Fibroblast of lung (primary cell): ENCODE measurements around the gene SEC14L2.

ENCODE experiments used
- CTCF ChIP-seq, 2 donors: IDR thresholded peaks in 1 of 2; conservative IDR thresholded peaks in 1 of 2; 1 replicate in 1 of 2; 2 replicates in 1 of 2; pipeline ENCODE4 v1.5.1; 2011 to 2012; ENCODE audit warnings: low read length in 2 of 2, control low read depth in 1 of 2, inconsistent platforms in 1 of 2, low read depth in 1 of 2, mild to moderate bottlenecking in 1 of 2
- EZH2 ChIP-seq: IDR thresholded peaks from 2 replicates; pipeline ENCODE4 v1.5.1; 2012; ENCODE audit warnings: low read length, control low read depth, mild to moderate bottlenecking; ENCODE audit errors: missing control alignments

- TF ChIP-seq CTCF (conservative IDR thresholded peaks at IDR 0.05 in 1 of 2, IDR thresholded peaks at IDR 0.05 in 1 of 2; ENCODE audit: low read depth in 1 of 2, low read length in 2 of 2) (no peak), EZH2 (no peak)
Measured at GRCh38 chr22:30371981-30372380, 24.8 kb upstream of the SEC14L2 start.
